Lower lobe of right lung (tissue), 2 donors: ENCODE data around the gene DDX4. TPM values are rescaled to one million over a fixed set of nuclear protein-coding genes. Genes with fewer than 3 reads are reported as not detected.

Experiments
- ATAC-seq, 2 donors: fragments of 200-7000 bp; cut with Tn5 transposase; one replicate each; pipeline ENCODE4 v1.9.1; 2020 to 2022; ENCODE audit warnings: mild to moderate bottlenecking in 2 of 2, moderate library complexity in 2 of 2
- DNase-seq: peaks from one replicate; pipeline ENCODE4 v3.0.0-alpha.2; 2020
- H3K27ac ChIP-seq: fragments of 200-600 bp; one replicate; pipeline ENCODE4 v1.8.0; 2022
- H3K27me3 ChIP-seq: fragments of 200-600 bp; one replicate; pipeline ENCODE4 v1.8.0; 2022; ENCODE audit warnings: low read depth
- H3K36me3 ChIP-seq: fragments of 200-600 bp; one replicate; pipeline ENCODE4 v1.8.0; 2022; ENCODE audit warnings: mild to moderate bottlenecking
- H3K4me1 ChIP-seq: fragments of 200-600 bp; one replicate; pipeline ENCODE4 v1.8.0; 2022
- H3K4me3 ChIP-seq: fragments of 200-600 bp; one replicate; pipeline ENCODE4 v1.8.0; 2022; ENCODE audit warnings: mild to moderate bottlenecking
- H3K9me3 ChIP-seq: fragments of 200-600 bp; one replicate; pipeline ENCODE4 v1.8.0; 2022
- CTCF ChIP-seq: fragments of 200-600 bp; IDR thresholded peaks from one replicate; pipeline ENCODE4 v1.8.0; 2022; ENCODE audit warnings: antibody characterized with exemption, mild to moderate bottlenecking
- intact Hi-C: fragments of 100-400 bp; cut with DNase I; formaldehyde crosslinking; loops from one replicate; pipeline ENCODE4 v1.11.0; 2022
- total RNA-seq: library from RNA; stranded (reverse); fragmentation: NEBNext Ultra II Directional; extraction: Animal tissue kit (Norgen Biotek cat#: 25700); gene quantifications from one replicate; pipeline ENCODE4 v1.2.1, GENCODE V29; 2021
- donor health status: DM: no; HTN: yes; CAD: no; lungs with severe emphysema.

Gene DDX4
- total RNA-seq, 1 donor from 2014 or later, result not detected

GRCh38 chr5:55832446-55832845 lies 94.6 kb downstream of the DDX4 start:
- intact Hi-C loops, result no loop called here
- no peak for TF ChIP-seq CTCF
- no peak overlapping the region for H3K27ac ChIP-seq
- no peak for ATAC-seq
- no peaks in the 10 kb centered on the region for H3K27me3 ChIP-seq
- H3K4me3 ChIP-seq, result no peak overlapping the region
- no peaks in the 10 kb centered on the region for H3K9me3 ChIP-seq
- H3K4me1 ChIP-seq, result no peaks in the 10 kb centered on the region
- DNase-seq, result no peak
- no peaks in the 10 kb centered on the region for H3K36me3 ChIP-seq

- Histone ChIP-seq H3K9me3 (no peaks in the 10 kb centered on the region), H3K27ac (no peak overlapping the region), H3K4me3 (no peak overlapping the region), H3K4me1 (no peaks in the 10 kb centered on the region), H3K36me3 (no peaks in the 10 kb centered on the region), H3K27me3 (no peaks in the 10 kb centered on the region)
- DNase-seq, result no peak
- TF ChIP-seq CTCF, result no peak
- intact Hi-C loops, result no loop called here
- no peak for ATAC-seq
Observed at GRCh38 chr5:55836191-55836590, 98.3 kb downstream of the DDX4 start.

- H3K4me1 ChIP-seq, result no peaks in the 10 kb centered on the region
- ATAC-seq (no peak), DNase-seq (no peak)
- intact Hi-C loops, result no loop called here
- H3K27ac ChIP-seq, result no peak overlapping the region
- no peak overlapping the region for H3K4me3 ChIP-seq
- H3K36me3 ChIP-seq, result no peaks in the 10 kb centered on the region
- no peaks in the 10 kb centered on the region for H3K27me3 ChIP-seq
- TF ChIP-seq CTCF, result no peak
- peaks cover 10% of the 10 kb centered on the region for H3K9me3 ChIP-seq
Observed at GRCh38 chr5:55841976-55842375, 104.1 kb downstream of the DDX4 start.

GRCh38 chr5:55847837-55848236 lies 110.0 kb downstream of the DDX4 start:
- no peak for TF ChIP-seq CTCF
- Histone ChIP-seq H3K4me3 (no peak overlapping the region), H3K9me3 (peaks cover 10% of the 10 kb centered on the region), H3K27ac (no peak overlapping the region), H3K4me1 (no peaks in the 10 kb centered on the region), H3K27me3 (no peaks in the 10 kb centered on the region), H3K36me3 (no peaks in the 10 kb centered on the region)
- intact Hi-C loops, result no loop called here
- no peak for DNase-seq
- ATAC-seq, result no peak

GRCh38 chr5:55848783-55849182 lies 110.9 kb downstream of the DDX4 start:
- no peak overlapping the region for H3K27ac ChIP-seq
- TF ChIP-seq CTCF, result no peak
- no peak for DNase-seq
- no peak for ATAC-seq
- no peaks in the 10 kb centered on the region for H3K27me3 ChIP-seq
- intact Hi-C loops, result no loop called here
- peaks cover 7% of the 10 kb centered on the region for H3K9me3 ChIP-seq
- no peak overlapping the region for H3K4me3 ChIP-seq
- no peaks in the 10 kb centered on the region for H3K4me1 ChIP-seq
- no peaks in the 10 kb centered on the region for H3K36me3 ChIP-seq
